Skeletal muscle satellite cell (primary cell): Measurements from ENCODE around the gene CIDEB.

Source experiments
- H3K27me3 ChIP-seq: 2 replicates; pipeline ENCODE4 v1.7.0; 2013; ENCODE audit warnings: low read length; ENCODE audit not compliant: control insufficient read depth, insufficient read depth
- H3K36me3 ChIP-seq: 2 replicates; pipeline ENCODE4 v1.7.0; 2013; ENCODE audit warnings: mild to moderate bottlenecking, control low read depth, low read length; ENCODE audit not compliant: insufficient read depth
- H3K4me1 ChIP-seq: 2 replicates; pipeline ENCODE4 v1.7.0; 2013; ENCODE audit warnings: low read length; ENCODE audit not compliant: control insufficient read depth, insufficient read depth
- H3K4me2 ChIP-seq: 2 replicates; pipeline ENCODE4 v1.7.0; 2013; ENCODE audit warnings: mild to moderate bottlenecking, low read length
- H3K4me3 ChIP-seq: 2 replicates; pipeline ENCODE4 v1.7.0; 2013; ENCODE audit warnings: low read length
- H3K9ac ChIP-seq: 2 replicates; pipeline ENCODE4 v1.7.0; 2013; ENCODE audit warnings: mild to moderate bottlenecking, low read depth, low read length, moderate library complexity
- H3K9me3 ChIP-seq: replicated peaks from 2 replicates; pipeline ENCODE4 v1.7.0; 2013; ENCODE audit warnings: mild to moderate bottlenecking, control low read depth, low read length

Gene CIDEB

GRCh38 chr14:24342889-24343288 is 35.1 kb upstream of the CIDEB start:
- no peaks in the 10 kb centered on the region for H3K36me3 ChIP-seq
- H3K4me2 ChIP-seq: no peak overlapping the region
- no peaks in the 10 kb centered on the region for H3K4me1 ChIP-seq
- H3K9ac ChIP-seq: no peak overlapping the region
- peaks cover 60% of the 10 kb centered on the region for H3K27me3 ChIP-seq
- no peak overlapping the region for H3K4me3 ChIP-seq
- no peaks in the 10 kb centered on the region for H3K9me3 ChIP-seq

- Histone ChIP-seq H3K27me3 (peaks cover 62% of the 10 kb centered on the region), H3K4me3 (no peak overlapping the region)
These were observed 32.8 kb upstream of the CIDEB start for GRCh38 chr14:24340606-24341005.

GRCh38 chr14:24339284-24340151 is 31.7 kb upstream of the CIDEB start, which contains the start of gene RIPK3:
Gene RIPK3 (minus strand): TSS chr14:24339991. CDS start chr14:24339826, 165 bp downstream.
- no peak within 1 kb of the TSS for H3K4me2 ChIP-seq
- H3K27me3 ChIP-seq: peaks cover 64% of the 10 kb centered on the region
- no peak within 1 kb of the TSS for H3K4me3 ChIP-seq
- H3K9ac ChIP-seq: no peak within 1 kb of the TSS
- no peaks in the 10 kb centered on the region for H3K9me3 ChIP-seq
- H3K36me3 ChIP-seq: no peaks in the 10 kb centered on the region
- H3K4me1 ChIP-seq: peaks cover 5% of the 10 kb centered on the region

More at GRCh38 chr14:24340606-24341005, 32.8 kb upstream of the CIDEB start:
- Histone ChIP-seq H3K4me2 (no peak overlapping the region), H3K36me3 (no peaks in the 10 kb centered on the region), H3K9me3 (no peaks in the 10 kb centered on the region), H3K4me1 (no peaks in the 10 kb centered on the region), H3K9ac (no peak overlapping the region)

- no peak overlapping the region for H3K4me3 ChIP-seq
- no peak overlapping the region for H3K9ac ChIP-seq
- H3K4me1 ChIP-seq: peaks cover 11% of the 10 kb centered on the region
- H3K9me3 ChIP-seq: no peaks in the 10 kb centered on the region
- H3K36me3 ChIP-seq: no peaks in the 10 kb centered on the region
- peaks cover 69% of the 10 kb centered on the region for H3K27me3 ChIP-seq
- H3K4me2 ChIP-seq: no peak overlapping the region
These were observed 31.1 kb upstream of the CIDEB start for GRCh38 chr14:24338843-24339242.

- Histone ChIP-seq H3K4me3 (no peak overlapping the region), H3K27me3 (peaks cover 74% of the 10 kb centered on the region), H3K9me3 (no peaks in the 10 kb centered on the region), H3K4me1 (peaks cover 17% of the 10 kb centered on the region), H3K4me2 (no peak overlapping the region), H3K36me3 (no peaks in the 10 kb centered on the region), H3K9ac (no peak overlapping the region)
These were observed 30.0 kb upstream of the CIDEB start for GRCh38 chr14:24337824-24338175.

- peaks cover 80% of the 10 kb centered on the region for H3K27me3 ChIP-seq
- no peaks in the 10 kb centered on the region for H3K9me3 ChIP-seq
- peaks cover 22% of the 10 kb centered on the region for H3K4me1 ChIP-seq
- no peak overlapping the region for H3K9ac ChIP-seq
- H3K4me2 ChIP-seq: no peak overlapping the region
- H3K4me3 ChIP-seq: no peak overlapping the region
- no peaks in the 10 kb centered on the region for H3K36me3 ChIP-seq
These were observed 29.5 kb upstream of the CIDEB start for GRCh38 chr14:24337144-24337823.

GRCh38 chr14:24335461-24336171 is 27.8 kb upstream of the CIDEB start:
- no peak overlapping the region for H3K4me3 ChIP-seq
- H3K27me3 ChIP-seq: peaks cover 72% of the 10 kb centered on the region
- H3K4me1 ChIP-seq: peaks cover 27% of the 10 kb centered on the region
- no peaks in the 10 kb centered on the region for H3K36me3 ChIP-seq
- no peak overlapping the region for H3K9ac ChIP-seq
- no peak overlapping the region for H3K4me2 ChIP-seq
- no peaks in the 10 kb centered on the region for H3K9me3 ChIP-seq

GRCh38 chr14:24334431-24335291 is 26.9 kb upstream of the CIDEB start, which contains the start of gene ADCY4:
Gene ADCY4 (minus strand): TSS chr14:24335071. CDS start chr14:24334652, 419 bp downstream.
- Histone ChIP-seq H3K4me2 (peak within 1 kb of the TSS; percentile 85), H3K27me3 (peaks cover 62% of the 10 kb centered on the region), H3K36me3 (no peaks in the 10 kb centered on the region), H3K4me3 (peak within 1 kb of the TSS; percentile 61), H3K4me1 (peaks cover 27% of the 10 kb centered on the region), H3K9ac (peak within 1 kb of the TSS; percentile 58), H3K9me3 (no peaks in the 10 kb centered on the region)

- no peaks in the 10 kb centered on the region for H3K36me3 ChIP-seq
- H3K4me3 ChIP-seq: peak overlapping the region; percentile 41
- peak overlapping the region; percentile 77 for H3K4me2 ChIP-seq
- peaks cover 43% of the 10 kb centered on the region for H3K27me3 ChIP-seq
- no peaks in the 10 kb centered on the region for H3K9me3 ChIP-seq
- peaks cover 27% of the 10 kb centered on the region for H3K4me1 ChIP-seq
- no peak overlapping the region for H3K9ac ChIP-seq
These were observed 24.7 kb upstream of the CIDEB start for GRCh38 chr14:24332268-24332993.

GRCh38 chr14:24331731-24332267 is 24.0 kb upstream of the CIDEB start:
- Histone ChIP-seq H3K9me3 (no peaks in the 10 kb centered on the region), H3K4me2 (peak overlapping the region; percentile 77), H3K36me3 (no peaks in the 10 kb centered on the region), H3K27me3 (peaks cover 43% of the 10 kb centered on the region), H3K4me3 (no peak overlapping the region), H3K9ac (no peak overlapping the region), H3K4me1 (peaks cover 27% of the 10 kb centered on the region)
